MCF 10A (cell line): ENCODE measurements around the gene FIBCD1. TPM values are rescaled to one million over a fixed set of nuclear protein-coding genes. Genes with fewer than 3 reads are reported as not detected.

ENCODE experiments used
- BruUV-seq: library from RNA; stranded (reverse); fragments of 400-500 nt; replicated peaks from 2 replicates; lab custom pipeline; 2021; lab: Mats Ljungman, UMichigan
- CTCF ChIA-PET: fragments of 300-600 bp; sonication (Branson Sonifier 250); formaldehyde crosslinking; extraction: SDS; loops from one replicate; lab custom pipeline; 2021; ENCODE audit warnings: antibody characterized with exemption, inconsistent platforms; lab: Yijun Ruan, JAX
- POLR2A ChIA-PET: fragments of 300-600, 350-650 bp; sonication (Branson Sonifier 250); formaldehyde crosslinking; extraction: SDS; loops from one replicate; lab custom pipeline; 2020; ENCODE audit warnings: antibody characterized with exemption, inconsistent platforms; lab: Yijun Ruan, JAX
- DNase-seq: peaks from one replicate; pipeline ENCODE4 v3.0.0-alpha.2; 2018; ENCODE audit not compliant: unreplicated experiment
- H3K27ac Mint-ChIP-seq: one replicate; pipeline ENCODE4 v1.8.0; 2022; ENCODE audit warnings: mild to moderate bottlenecking, low read depth, mixed read lengths; ENCODE audit not compliant: unreplicated experiment
- H3K27me3 Mint-ChIP-seq: one replicate; pipeline ENCODE4 v1.8.0; 2022; ENCODE audit warnings: mixed read lengths; ENCODE audit not compliant: insufficient read depth, unreplicated experiment
- H3K36me3 Mint-ChIP-seq: one replicate; pipeline ENCODE4 v1.8.0; 2022; ENCODE audit warnings: mild to moderate bottlenecking, moderate library complexity, mixed read lengths; ENCODE audit not compliant: insufficient read depth, unreplicated experiment
- H3K4me1 Mint-ChIP-seq: one replicate; pipeline ENCODE4 v1.8.0; 2022; ENCODE audit warnings: mixed read lengths; ENCODE audit not compliant: insufficient read depth, unreplicated experiment
- H3K4me3 Mint-ChIP-seq: one replicate; pipeline ENCODE4 v1.8.0; 2022; ENCODE audit warnings: mild to moderate bottlenecking, moderate library complexity, mixed read lengths; ENCODE audit not compliant: unreplicated experiment
- H3K9me3 Mint-ChIP-seq: one replicate; pipeline ENCODE4 v1.8.0; 2022; ENCODE audit warnings: mixed read lengths; ENCODE audit not compliant: unreplicated experiment
- intact Hi-C: fragments of 100-400 bp; cut with micrococcal nuclease; formaldehyde crosslinking; loops from 2 replicates; pipeline ENCODE4 v1.14.1; 2022
- total RNA-seq: library from RNA; stranded (reverse); gene quantifications from 2 replicates; pipeline ENCODE4 v1.2.3, GENCODE V29; 2022
- TF ChIP-seq, protein P1 (sequence below): fragments of 200-600 bp; IDR thresholded peaks from one replicate; pipeline ENCODE4 v1.8.0; 2022; ENCODE audit warnings: antibody characterized with exemption, mild to moderate bottlenecking; ENCODE audit not compliant: unreplicated experiment

Gene FIBCD1
- total RNA-seq, 1 experiment from 2014 or later, result 1.6 TPM

- DNase-seq, result peak; percentile 95
- POLR2A ChIA-PET, result interaction anchor here (0.6 to 1.4 kb wide), 7 partner anchors 13 to 547 kb away, joined by 3 to 4 read pairs (median 3); partner anchors contain the start of gene EXOSC2
- Mint-ChIP-seq H3K27me3 (no peaks in the 10 kb centered on the region), H3K27ac (peak overlapping the region; percentile 88), H3K4me3 (no peak overlapping the region), H3K36me3 (peaks cover 6% of the 10 kb centered on the region), H3K4me1 (peaks cover 24% of the 10 kb centered on the region), H3K9me3 (peaks cover 8% of the 10 kb centered on the region)
- TF ChIP-seq, protein P1, sequence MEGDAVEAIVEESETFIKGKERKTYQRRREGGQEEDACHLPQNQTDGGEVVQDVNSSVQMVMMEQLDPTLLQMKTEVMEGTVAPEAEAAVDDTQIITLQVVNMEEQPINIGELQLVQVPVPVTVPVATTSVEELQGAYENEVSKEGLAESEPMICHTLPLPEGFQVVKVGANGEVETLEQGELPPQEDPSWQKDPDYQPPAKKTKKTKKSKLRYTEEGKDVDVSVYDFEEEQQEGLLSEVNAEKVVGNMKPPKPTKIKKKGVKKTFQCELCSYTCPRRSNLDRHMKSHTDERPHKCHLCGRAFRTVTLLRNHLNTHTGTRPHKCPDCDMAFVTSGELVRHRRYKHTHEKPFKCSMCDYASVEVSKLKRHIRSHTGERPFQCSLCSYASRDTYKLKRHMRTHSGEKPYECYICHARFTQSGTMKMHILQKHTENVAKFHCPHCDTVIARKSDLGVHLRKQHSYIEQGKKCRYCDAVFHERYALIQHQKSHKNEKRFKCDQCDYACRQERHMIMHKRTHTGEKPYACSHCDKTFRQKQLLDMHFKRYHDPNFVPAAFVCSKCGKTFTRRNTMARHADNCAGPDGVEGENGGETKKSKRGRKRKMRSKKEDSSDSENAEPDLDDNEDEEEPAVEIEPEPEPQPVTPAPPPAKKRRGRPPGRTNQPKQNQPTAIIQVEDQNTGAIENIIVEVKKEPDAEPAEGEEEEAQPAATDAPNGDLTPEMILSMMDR, result no peak
- intact Hi-C loops, result loop anchor here (2.0 kb wide), 1 partner anchor 16 kb away; no protein-coding TSS in a partner anchor
- CTCF ChIA-PET, result interaction anchor here (0.6 to 1.2 kb wide), 6 partner anchors 16 to 97 kb away, joined by 3 read pairs; no protein-coding TSS in a partner anchor
- BruUV-seq, result no TSS peak
These were observed 23.6 kb upstream of the FIBCD1 start for GRCh38 chr9:130962418-130963316.

- CTCF ChIA-PET, result interaction anchor here (0.6 to 1.2 kb wide), 4 partner anchors 12 to 96 kb away, joined by 3 read pairs; no protein-coding TSS in a partner anchor
- intact Hi-C loops, result loop anchor here (2.0 kb wide), 1 partner anchor 15 kb away; no protein-coding TSS in a partner anchor
These were observed 22.7 kb upstream of the FIBCD1 start for GRCh38 chr9:130961511-130962300.

DNA sequence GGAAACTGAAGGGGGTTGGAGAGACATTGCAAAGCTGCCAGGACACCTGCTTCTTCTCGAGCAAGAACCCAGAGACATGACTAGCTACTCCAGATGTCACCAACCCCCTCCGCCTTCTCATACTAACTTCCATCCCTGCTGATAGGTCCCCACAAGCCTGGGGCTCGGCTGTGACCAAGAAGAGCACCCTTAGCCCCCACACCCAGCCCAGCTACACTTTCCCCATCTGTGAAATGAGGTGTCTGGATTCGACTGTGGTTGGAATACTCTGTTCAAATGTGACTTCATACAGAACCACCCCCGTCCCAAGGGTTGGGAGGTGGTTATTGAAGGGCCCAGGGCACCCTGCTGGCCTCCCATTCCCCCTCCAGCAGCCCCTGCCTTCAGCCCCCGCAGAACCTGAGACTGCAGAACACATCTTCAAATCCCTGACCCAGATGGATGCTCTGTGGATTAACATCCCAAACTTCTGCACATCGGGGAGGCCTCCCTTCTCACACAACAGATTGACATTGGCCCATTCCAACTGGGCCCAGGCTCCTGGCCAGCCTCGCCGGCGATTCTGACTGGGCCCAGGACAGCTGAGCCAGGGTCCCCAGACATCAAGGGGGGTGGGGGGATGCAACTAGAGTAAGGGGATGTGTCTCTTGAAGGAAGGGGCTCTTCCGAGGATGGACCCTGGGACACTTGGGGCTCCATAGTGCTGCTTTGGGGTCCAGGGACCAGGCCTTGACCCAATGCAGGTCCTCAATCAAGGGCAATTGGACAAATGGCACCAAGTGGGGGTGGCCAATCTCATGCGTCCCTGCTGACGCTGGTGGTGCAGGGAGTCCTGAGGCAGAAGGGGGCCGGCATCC is 21.7 kb upstream of the FIBCD1 start:
- BruUV-seq, result no TSS peak
- peaks cover 6% of the 10 kb centered on the region for H3K36me3 Mint-ChIP-seq
- no peaks in the 10 kb centered on the region for H3K27me3 Mint-ChIP-seq
- H3K27ac Mint-ChIP-seq, result no peak overlapping the region
- intact Hi-C loops, result no loop called here
- TF ChIP-seq, protein P1, result no peak
- peaks cover 8% of the 10 kb centered on the region for H3K9me3 Mint-ChIP-seq
- ChIA-PET CTCF (interaction anchor here (0.6 kb wide), 1 partner anchor 419 kb away, joined by 3 read pairs; no protein-coding TSS in a partner anchor), POLR2A (interaction anchor here (0.6 kb wide), 1 partner anchor 166 kb away, joined by 5 read pairs; no protein-coding TSS in a partner anchor)
- DNase-seq, result no peak
- H3K4me3 Mint-ChIP-seq, result no peak overlapping the region
- H3K4me1 Mint-ChIP-seq, result peaks cover 24% of the 10 kb centered on the region

More at GRCh38 chr9:130961511-130962300, 22.7 kb upstream of the FIBCD1 start:
- H3K4me1 Mint-ChIP-seq, result peaks cover 24% of the 10 kb centered on the region
- TF ChIP-seq, protein P1, result no peak
- H3K27ac Mint-ChIP-seq, result peak overlapping the region; percentile 88
- H3K27me3 Mint-ChIP-seq, result no peaks in the 10 kb centered on the region
- H3K36me3 Mint-ChIP-seq, result peaks cover 6% of the 10 kb centered on the region
- no TSS peak for BruUV-seq
- DNase-seq, result no peak
- H3K9me3 Mint-ChIP-seq, result peaks cover 8% of the 10 kb centered on the region
- POLR2A ChIA-PET, result interaction anchor here (0.6 to 1.2 kb wide), 4 partner anchors 13 to 546 kb away, joined by 3 to 5 read pairs (median 3); no protein-coding TSS in a partner anchor
- no peak overlapping the region for H3K4me3 Mint-ChIP-seq
